Thyroid gland (tissue), 4 donors: ENCODE data around the gene ZBTB32. TPM values are rescaled to one million over a fixed set of nuclear protein-coding genes. Genes with fewer than 3 reads are reported as not detected.
"Not testable (repeated sequence)": the region's sequence is repeated elsewhere in the genome, so short reads cannot be mapped to it uniquely, and the experiment has no call there.

Experiments
- DNase-seq, 2 donors: peaks; one replicate each; pipeline ENCODE4 v3.0.0-alpha.2; 2019
- H3K27ac ChIP-seq, 3 donors: fragments of 200-600 bp; sonication (generic); 1 replicate in 2 of 3; 2 replicates in 1 of 3; pipeline ENCODE4 v1.5.1; 2016 to 2019; ENCODE audit warnings: mild to moderate bottlenecking in 1 of 3, moderate library complexity in 1 of 3
- H3K27me3 ChIP-seq: fragments of 200-600 bp; sonication (generic); one replicate; pipeline ENCODE4 v1.5.1; 2019
- H3K36me3 ChIP-seq, 2 donors: fragments of 200-600 bp; sonication (generic); one replicate each; pipeline ENCODE4 v1.5.1; 2016 to 2019
- H3K4me1 ChIP-seq, 2 donors: fragments of 200-600 bp; sonication (generic); one replicate each; pipeline ENCODE4 v1.5.1; 2017 to 2019
- H3K4me3 ChIP-seq, 3 donors: fragments of 200-600 bp; sonication (generic); replicated peaks in 1 of 3; 1 replicate in 2 of 3; 2 replicates in 1 of 3; pipeline ENCODE4 v1.5.1; 2016; ENCODE audit warnings: mild to moderate bottlenecking in 1 of 3
- H3K9me3 ChIP-seq: fragments of 200-600 bp; sonication (generic); one replicate; pipeline ENCODE4 v1.5.1; 2017
- POLR2A ChIP-seq, 2 donors: fragments of 450-650 bp; IDR thresholded peaks; one replicate each; pipeline ENCODE4 v1.6.1; 2017; ENCODE audit warnings: antibody characterized with exemption in 2 of 2, mild to moderate bottlenecking in 2 of 2, moderate library complexity in 1 of 2
- WGBS, 2 donors: methylation state at CpG; one replicate each; pipeline ENCODE4 v1.1.5; 2017; 5-methylcytosine and 5-hydroxymethylcytosine counted together
- intact Hi-C: fragments of 100-400 bp; cut with DNase I; formaldehyde crosslinking; loops from one replicate; pipeline ENCODE4 v1.15.1; 2023
- total RNA-seq, 4 donors: library from RNA; depleted of rRNA; stranded (reverse); fragments of >200 nt; gene quantifications; one replicate each; pipeline ENCODE4 v1.2.3, GENCODE V29; 2016
- TF ChIP-seq, protein P1 (sequence below), 6 experiments: fragments of 200-600 bp in 3 of 6; fragments of 450-650 bp in 3 of 6; sonication (generic) in 3 of 6; IDR thresholded peaks; one replicate each; pipeline ENCODE4 v1.5.1; 2016 to 2019; ENCODE audit warnings: antibody characterized with exemption in 6 of 6, mild to moderate bottlenecking in 2 of 6, inconsistent platforms in 1 of 6, moderate library complexity in 1 of 6

Gene ZBTB32
- total RNA-seq, 4 donors from 2014 or later, result not detected

DNA sequence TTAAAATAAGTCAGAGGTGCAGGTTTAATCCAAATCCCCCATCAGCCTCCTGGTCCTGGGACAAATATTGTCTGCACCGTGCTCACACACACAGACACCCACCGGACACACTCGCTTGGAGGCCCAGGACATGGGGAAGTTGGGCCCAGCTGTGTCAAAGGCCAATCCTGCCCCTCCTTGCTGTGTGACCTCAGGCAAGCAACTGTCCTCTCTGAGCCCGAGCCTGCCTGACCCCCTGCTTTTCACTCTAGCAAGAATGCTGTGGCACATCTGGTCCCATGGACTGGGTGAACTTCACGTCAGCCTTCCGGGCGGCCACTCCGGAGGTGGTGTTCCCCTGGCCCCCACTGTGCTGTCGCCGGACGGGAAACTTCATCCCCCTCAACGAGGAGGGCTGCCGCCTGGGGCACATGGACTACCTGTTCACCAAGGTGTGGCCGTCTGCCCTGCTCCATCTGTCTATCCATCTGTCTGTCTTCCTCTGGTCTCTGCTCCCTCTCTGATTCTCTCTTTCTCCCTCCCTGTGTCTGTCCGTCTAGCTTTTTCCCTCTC, 28.7 kb upstream of the ZBTB32 start:
- TF ChIP-seq, protein P1, sequence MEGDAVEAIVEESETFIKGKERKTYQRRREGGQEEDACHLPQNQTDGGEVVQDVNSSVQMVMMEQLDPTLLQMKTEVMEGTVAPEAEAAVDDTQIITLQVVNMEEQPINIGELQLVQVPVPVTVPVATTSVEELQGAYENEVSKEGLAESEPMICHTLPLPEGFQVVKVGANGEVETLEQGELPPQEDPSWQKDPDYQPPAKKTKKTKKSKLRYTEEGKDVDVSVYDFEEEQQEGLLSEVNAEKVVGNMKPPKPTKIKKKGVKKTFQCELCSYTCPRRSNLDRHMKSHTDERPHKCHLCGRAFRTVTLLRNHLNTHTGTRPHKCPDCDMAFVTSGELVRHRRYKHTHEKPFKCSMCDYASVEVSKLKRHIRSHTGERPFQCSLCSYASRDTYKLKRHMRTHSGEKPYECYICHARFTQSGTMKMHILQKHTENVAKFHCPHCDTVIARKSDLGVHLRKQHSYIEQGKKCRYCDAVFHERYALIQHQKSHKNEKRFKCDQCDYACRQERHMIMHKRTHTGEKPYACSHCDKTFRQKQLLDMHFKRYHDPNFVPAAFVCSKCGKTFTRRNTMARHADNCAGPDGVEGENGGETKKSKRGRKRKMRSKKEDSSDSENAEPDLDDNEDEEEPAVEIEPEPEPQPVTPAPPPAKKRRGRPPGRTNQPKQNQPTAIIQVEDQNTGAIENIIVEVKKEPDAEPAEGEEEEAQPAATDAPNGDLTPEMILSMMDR (IDR thresholded peaks at IDR 0.05), result no peak
- TF ChIP-seq POLR2A (IDR thresholded peaks at IDR 0.05), result no peak
- H3K36me3 ChIP-seq, result no peaks in the 10 kb centered on the region
- no peak overlapping the region for H3K4me3 ChIP-seq
- no peak overlapping the region for H3K27ac ChIP-seq
- peaks cover 14% of the 10 kb centered on the region for H3K27me3 ChIP-seq
- H3K4me1 ChIP-seq, result peaks cover 0 to 5% of the 10 kb centered on the region in 2 donors
- DNase-seq, result no peak
- intact Hi-C loops, result no loop called here
- WGBS, 2 donors, result 71 to 77% methylated on average over 15 of the region's 15 CpGs
- H3K9me3 ChIP-seq, result no peaks in the 10 kb centered on the region

- TF ChIP-seq, protein P1 (IDR thresholded peaks at IDR 0.05), result no peak
- no peak for DNase-seq
- H3K4me3 ChIP-seq, result no peak overlapping the region
- H3K4me1 ChIP-seq, result no peaks in the 10 kb centered on the region
- H3K27ac ChIP-seq, result no peak overlapping the region
- no peaks in the 10 kb centered on the region for H3K27me3 ChIP-seq
- H3K36me3 ChIP-seq, result no peaks in the 10 kb centered on the region
- 44 to 60% methylated on average over 4 of the region's 4 CpGs for WGBS, 2 donors
- H3K9me3 ChIP-seq, result no peaks in the 10 kb centered on the region
- intact Hi-C loops, result loop anchor here (5.0 kb wide), 1 partner anchor 242 kb away; no protein-coding TSS in a partner anchor
Measured at GRCh38 chr19:35689836-35690235, 14.5 kb upstream of the ZBTB32 start.

DNA sequence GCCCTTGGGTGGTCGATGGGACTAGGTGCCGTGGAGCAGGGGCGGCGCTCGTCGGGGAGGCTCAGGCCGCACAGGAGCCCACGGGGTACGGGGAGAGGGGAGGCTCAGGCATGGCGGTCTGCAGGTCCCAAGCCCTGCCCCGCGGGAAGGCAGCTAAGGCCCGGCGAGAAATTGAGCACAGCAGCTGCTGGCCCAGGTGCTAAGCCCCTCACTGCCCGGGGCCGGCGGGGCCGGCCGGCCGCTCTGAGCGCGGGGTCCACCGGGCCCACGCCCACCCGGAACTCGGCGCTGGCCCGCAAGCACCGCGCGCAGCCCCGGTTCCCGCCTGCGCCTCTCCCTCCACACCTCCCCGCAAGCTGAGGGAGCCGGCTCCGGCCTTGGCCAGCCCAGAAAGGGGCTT, 13.3 kb upstream of the ZBTB32 start:
- WGBS, 2 donors, result 98% methylated on average over 7 of the region's 37 CpGs; no CpG with 5 or more reads in 1 of the 2 donors
- H3K4me1 ChIP-seq, H3K36me3 ChIP-seq, H3K27me3 ChIP-seq, H3K27ac ChIP-seq, DNase-seq, H3K9me3 ChIP-seq, H3K4me3 ChIP-seq: not testable (repeated sequence)
- intact Hi-C loops, result loop anchor here (5.0 kb wide), 1 partner anchor 241 kb away; no protein-coding TSS in a partner anchor

DNA sequence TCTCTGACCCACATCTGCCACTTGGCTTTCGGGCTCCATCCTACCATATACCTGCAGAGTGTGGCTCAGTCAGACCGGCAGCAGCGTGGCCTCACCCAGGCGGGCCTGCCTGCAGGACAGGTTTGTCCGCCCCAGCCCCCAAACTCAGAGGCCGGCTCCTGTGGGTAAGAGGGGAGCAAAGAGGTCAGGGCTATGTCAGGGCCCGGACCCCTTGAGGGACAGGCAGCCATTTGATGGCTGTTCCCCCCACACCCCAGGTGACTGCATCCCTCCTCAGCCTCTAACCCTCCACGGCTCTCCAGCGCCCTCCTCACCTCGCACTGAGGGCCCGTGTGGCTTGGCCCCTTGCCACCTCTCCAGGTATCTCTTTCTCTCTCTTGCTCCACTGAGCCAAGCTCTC, 12.3 kb upstream of the ZBTB32 start:
- no peak for TF ChIP-seq POLR2A (IDR thresholded peaks at IDR 0.05)
- TF ChIP-seq, protein P1 (IDR thresholded peaks at IDR 0.05), result no peak
- Histone ChIP-seq H3K36me3 (no peaks in the 10 kb centered on the region), H3K27ac (no peak overlapping the region), H3K4me3 (no peak overlapping the region), H3K9me3 (no peaks in the 10 kb centered on the region), H3K4me1 (no peaks in the 10 kb centered on the region), H3K27me3 (no peaks in the 10 kb centered on the region)
- intact Hi-C loops, result loop anchor here (5.0 kb wide), 1 partner anchor 240 kb away; no protein-coding TSS in a partner anchor
- WGBS, 2 donors, result 52 to 74% methylated on average over 6 of the region's 11 CpGs
- no peak for DNase-seq

DNA sequence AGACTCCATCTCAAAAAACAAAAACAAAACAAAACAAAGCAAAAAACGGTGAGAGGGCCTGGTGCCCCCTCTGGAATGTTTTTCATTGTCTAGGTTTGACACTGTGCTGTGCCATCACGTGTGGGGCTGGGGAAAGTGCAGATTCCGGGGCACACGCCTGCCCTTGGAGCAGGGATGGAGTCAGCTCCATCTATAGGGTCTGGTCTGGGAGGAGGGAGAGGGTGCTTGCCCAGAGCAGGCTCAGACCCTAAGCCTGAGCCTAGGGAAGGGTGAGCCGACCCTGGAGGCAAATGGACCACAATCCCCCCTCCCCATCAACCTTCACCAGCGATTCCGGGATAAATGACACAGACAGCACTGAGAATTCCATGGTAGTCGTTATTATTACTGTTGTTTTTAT, 10.9 kb upstream of the ZBTB32 start:
- Histone ChIP-seq H3K4me3 (no peak overlapping the region), H3K9me3 (no peaks in the 10 kb centered on the region), H3K27me3 (no peaks in the 10 kb centered on the region), H3K36me3 (no peaks in the 10 kb centered on the region), H3K4me1 (no peaks in the 10 kb centered on the region), H3K27ac (no peak overlapping the region)
- no peak for DNase-seq
- WGBS, 2 donors, result 16 to 18% methylated on average over 8 of the region's 8 CpGs
- intact Hi-C loops, result loop anchor here (5.0 kb wide), 1 partner anchor 239 kb away; no protein-coding TSS in a partner anchor
- TF ChIP-seq POLR2A (IDR thresholded peaks at IDR 0.05), result no peak
- TF ChIP-seq, protein P1 (IDR thresholded peaks at IDR 0.05), result no peak
